ENCODE results near the gene KRTAP1-4.

- TF ChIP-seq EZH2 (IDR thresholded peaks at IDR 0.05; ENCODE audit: low read length, unreplicated experiment): no peak
- no peak for TF ChIP-seq EZH2phosphoT487 (IDR thresholded peaks at IDR 0.05; ENCODE audit: borderline replicate concordance, low read length)
- TF ChIP-seq CTCF (conservative IDR thresholded peaks at IDR 0.05; ENCODE audit: low read depth, low read length): no peak
Measured at GRCh38 chr17:40980596-40980995, 49.4 kb downstream of the KRTAP1-4 start.
